Measurements from ENCODE around the gene FAM83C.
"Not testable (repeated sequence)": the region's sequence is repeated elsewhere in the genome, so short reads cannot be mapped to it uniquely, and the experiment has no call there.

The FAM83C gene

GRCh38 chr20:35271073-35271882 lies 20.9 kb downstream of the FAM83C start:
- TF ChIP-seq CTCF (conservative IDR thresholded peaks at IDR 0.05; ENCODE audit: low read depth, low read length): no peak
- H3K4me3 ChIP-seq (ENCODE audit: low read depth, low read length): no peak overlapping the region
- DNase-seq (ENCODE audit: low read depth): no peak

GRCh38 chr20:35270021-35270902 lies 22.0 kb downstream of the FAM83C start:
- DNase-seq (ENCODE audit: low read depth): no peak
- no peak overlapping the region for H3K4me3 ChIP-seq (ENCODE audit: low read depth, low read length)
- no peak for TF ChIP-seq CTCF (conservative IDR thresholded peaks at IDR 0.05; ENCODE audit: low read depth, low read length)

- peak; percentile 92 for TF ChIP-seq CTCF (conservative IDR thresholded peaks at IDR 0.05; ENCODE audit: low read depth, low read length)
- DNase-seq (ENCODE audit: low read depth): peak; percentile 76
- H3K4me3 ChIP-seq (ENCODE audit: low read depth, low read length): no peak overlapping the region
These were observed 23.0 kb downstream of the FAM83C start for GRCh38 chr20:35269055-35269781.

GRCh38 chr20:35267092-35267491 lies 25.1 kb downstream of the FAM83C start:
- DNase-seq (ENCODE audit: low read depth): no peak
- TF ChIP-seq CTCF (conservative IDR thresholded peaks at IDR 0.05; ENCODE audit: low read depth, low read length): no peak
- H3K4me3 ChIP-seq (ENCODE audit: low read depth, low read length): no peak overlapping the region

GRCh38 chr20:35264755-35265154 lies 27.5 kb downstream of the FAM83C start:
- H3K4me3 ChIP-seq (ENCODE audit: low read depth, low read length): no peak overlapping the region
- peak; percentile 52 for TF ChIP-seq CTCF (conservative IDR thresholded peaks at IDR 0.05; ENCODE audit: low read depth, low read length)
- DNase-seq (ENCODE audit: low read depth): peak; percentile 45

- no peak for DNase-seq (ENCODE audit: low read depth)
- H3K4me3 ChIP-seq (ENCODE audit: low read depth, low read length): no peak overlapping the region
- TF ChIP-seq CTCF (conservative IDR thresholded peaks at IDR 0.05; ENCODE audit: low read depth, low read length): no peak
These were observed 28.5 kb downstream of the FAM83C start for GRCh38 chr20:35263532-35264341.

GRCh38 chr20:35262731-35263531 lies 29.3 kb downstream of the FAM83C start:
- DNase-seq (ENCODE audit: low read depth): peak; percentile 44

GRCh38 chr20:35262321-35262720 lies 29.9 kb downstream of the FAM83C start:
- DNase-seq (ENCODE audit: low read depth); H3K4me3 ChIP-seq (ENCODE audit: low read depth, low read length): not testable (repeated sequence)

More at GRCh38 chr20:35262731-35263531, 29.3 kb downstream of the FAM83C start:
- not testable (repeated sequence) for H3K4me3 ChIP-seq (ENCODE audit: low read depth, low read length)
